WTC11 (cell line): ENCODE data around the gene GPLD1. TPM values are rescaled to one million over a fixed set of nuclear protein-coding genes. Genes with fewer than 3 reads are reported as not detected.

ENCODE experiments used
- ATAC-seq: fragments of 200-7000 bp; cut with Tn5 transposase; 2 replicates; pipeline ENCODE4 v1.10.0; 2021; ENCODE audit warnings: mild to moderate bottlenecking, moderate library complexity
- Bru-seq: library from RNA; stranded (reverse); fragments of 400-500 nt; gene quantifications from one replicate; lab custom pipeline; 2021; lab: Mats Ljungman, UMichigan
- CTCF ChIA-PET: fragments of 300-600 bp; sonication (Branson Sonifier 250); formaldehyde crosslinking; loops from one replicate; lab custom pipeline; 2021; ENCODE audit warnings: antibody characterized with exemption; lab: Charles Lee
- POLR2A ChIA-PET: fragments of 350-600 bp; sonication (Branson Sonifier 250); formaldehyde crosslinking; loops from one replicate; lab custom pipeline; 2021; ENCODE audit warnings: antibody characterized with exemption; lab: Charles Lee
- DNase-seq: peaks from one replicate; pipeline ENCODE4 v3.0.0; 2021; ENCODE audit warnings: low spot score
- H3K27ac Mint-ChIP-seq: 2 replicates; pipeline ENCODE4 v1.8.0; 2021; ENCODE audit warnings: mixed read lengths
- H3K27me3 Mint-ChIP-seq: 2 replicates; pipeline ENCODE4 v1.8.0; 2021; ENCODE audit warnings: low read depth, mild to moderate bottlenecking, moderate library complexity, mixed read lengths
- H3K36me3 Mint-ChIP-seq: 2 replicates; pipeline ENCODE4 v1.8.0; 2021; ENCODE audit warnings: mixed read lengths
- H3K4me1 Mint-ChIP-seq: 2 replicates; pipeline ENCODE4 v1.8.0; 2022; ENCODE audit warnings: mixed read lengths
- H3K4me3 Mint-ChIP-seq: 2 replicates; pipeline ENCODE4 v1.8.0; 2021; ENCODE audit warnings: mild to moderate bottlenecking, moderate library complexity, mixed read lengths
- H3K9me3 Mint-ChIP-seq: 2 replicates; pipeline ENCODE4 v1.8.0; 2021; ENCODE audit warnings: mixed read lengths
- CREB1 ChIP-seq: sonication (generic); formaldehyde crosslinking; IDR thresholded peaks from 2 replicates; pipeline ENCODE4 v1.8.0; 2023; ENCODE audit warnings: mild to moderate bottlenecking, missing genetic modification reagents
- CTCF ChIP-seq: fragments of 200-600 bp; IDR thresholded peaks from 2 replicates; pipeline ENCODE4 v1.8.0; 2022; ENCODE audit warnings: antibody characterized with exemption
- E2F4 ChIP-seq: sonication (generic); formaldehyde crosslinking; IDR thresholded peaks from 2 replicates; pipeline ENCODE4 v1.8.1; 2022; ENCODE audit warnings: low read depth, mild to moderate bottlenecking, moderate library complexity, missing genetic modification reagents, borderline replicate concordance
- ESRRA ChIP-seq: sonication (generic); formaldehyde crosslinking; IDR thresholded peaks from 2 replicates; pipeline ENCODE4 v1.8.1; 2022; ENCODE audit warnings: mild to moderate bottlenecking, missing genetic modification reagents, borderline replicate concordance
- FOXJ3 ChIP-seq: sonication (generic); formaldehyde crosslinking; IDR thresholded peaks from 2 replicates; pipeline ENCODE4 v1.9.0; 2021; ENCODE audit warnings: missing genetic modification reagents, mild to moderate bottlenecking, borderline replicate concordance
- GABPB1 ChIP-seq: sonication (generic); formaldehyde crosslinking; IDR thresholded peaks from 2 replicates; pipeline ENCODE4 v1.8.1; 2023; ENCODE audit warnings: mild to moderate bottlenecking, missing genetic modification reagents
- JAZF1 ChIP-seq: fragments of 250-450 bp; sonication (Bioruptor Pico); IDR thresholded peaks from 2 replicates; pipeline ENCODE4 v1.9.0; 2021; ENCODE audit warnings: moderate library complexity, mild to moderate bottlenecking, inconsistent platforms
- JUN ChIP-seq: sonication (generic); formaldehyde crosslinking; IDR thresholded peaks from 2 replicates; pipeline ENCODE4 v1.8.0; 2023; ENCODE audit warnings: mild to moderate bottlenecking, missing genetic modification reagents
- KAT7 ChIP-seq: sonication (generic); formaldehyde crosslinking; IDR thresholded peaks from 2 replicates; pipeline ENCODE4 v1.8.1; 2023; ENCODE audit warnings: missing genetic modification reagents, mild to moderate bottlenecking, borderline replicate concordance
- MXD4 ChIP-seq: fragments of 250-450 bp; sonication (Bioruptor Pico); IDR thresholded peaks from 2 replicates; pipeline ENCODE4 v1.8.0; 2021; ENCODE audit warnings: mild to moderate bottlenecking, moderate library complexity, borderline replicate concordance
- NFYB ChIP-seq: sonication (generic); formaldehyde crosslinking; conservative IDR thresholded peaks from 2 replicates; pipeline ENCODE4 v1.8.0; 2022; ENCODE audit warnings: low read depth, missing genetic modification reagents
- NR1H2 ChIP-seq: sonication (generic); formaldehyde crosslinking; IDR thresholded peaks from 2 replicates; pipeline ENCODE4 v1.9.0; 2021; ENCODE audit warnings: mild to moderate bottlenecking, moderate library complexity, missing genetic modification reagents
- RELA ChIP-seq: sonication (generic); formaldehyde crosslinking; IDR thresholded peaks from 2 replicates; pipeline ENCODE4 v1.8.1; 2022; ENCODE audit warnings: missing genetic modification reagents, mild to moderate bottlenecking, borderline replicate concordance
- TEAD1 ChIP-seq: sonication (generic); formaldehyde crosslinking; IDR thresholded peaks from 2 replicates; pipeline ENCODE4 v1.8.0; 2022; ENCODE audit warnings: mild to moderate bottlenecking, missing genetic modification reagents
- TP53 ChIP-seq: sonication (generic); formaldehyde crosslinking; IDR thresholded peaks from 2 replicates; pipeline ENCODE4 v1.8.1; 2023; ENCODE audit warnings: mild to moderate bottlenecking, missing genetic modification reagents
- ZBTB43 ChIP-seq: sonication (generic); formaldehyde crosslinking; IDR thresholded peaks from 2 replicates; pipeline ENCODE4 v1.8.1; 2023; ENCODE audit warnings: mild to moderate bottlenecking, missing genetic modification reagents
- ZNF121 ChIP-seq: sonication (generic); formaldehyde crosslinking; IDR thresholded peaks from 2 replicates; pipeline ENCODE4 v1.8.0; 2023; ENCODE audit warnings: missing genetic modification reagents
- ZNF281 ChIP-seq: sonication (generic); formaldehyde crosslinking; IDR thresholded peaks from 2 replicates; pipeline ENCODE4 v1.8.0; 2023; ENCODE audit warnings: mild to moderate bottlenecking, missing genetic modification reagents
- ZNF396 ChIP-seq: fragments of 250-450 bp; sonication (Bioruptor Pico); IDR thresholded peaks from 2 replicates; pipeline ENCODE4 v1.8.0; 2021; ENCODE audit warnings: mild to moderate bottlenecking, moderate library complexity, borderline replicate concordance
- ZNF425 ChIP-seq: fragments of 250-450 bp; sonication (Bioruptor Pico); conservative IDR thresholded peaks from 2 replicates; pipeline ENCODE4 v1.9.0; 2021; ENCODE audit warnings: mild to moderate bottlenecking
- ZNF512 ChIP-seq: sonication (generic); formaldehyde crosslinking; IDR thresholded peaks from 2 replicates; pipeline ENCODE4 v1.8.1; 2022; ENCODE audit warnings: missing genetic modification reagents, borderline replicate concordance
- long read RNA-seq, 3 experiments: library from RNA in 1 of 3; library from capped mRNA in 1 of 3; library from polyadenylated mRNA in 1 of 3; unstranded in 2 of 3; stranded (forward) in 1 of 3; transcript quantifications; one replicate each; pipeline ENCODE4 v2.0.0, GENCODE V29; 2021
- total RNA-seq: library from RNA; stranded (reverse); gene quantifications from 3 replicates; pipeline ENCODE4 v1.2.3, GENCODE V29; 2021

The GPLD1 gene
- total RNA-seq, result 5.7 to 8.4 TPM (median 6.3 TPM) in 3 replicates
- percentile 40 among the genes with signal in this experiment for Bru-seq, nascent RNA
- long read RNA-seq, experiment 1, partial matches to known transcripts, result 2 of 12 reads
- long read RNA-seq, experiment 1, other reads (novel, unspliced or antisense), result 10 of 12 reads
- long read RNA-seq, experiment 2, partial matches to known transcripts, result 1 of 3 reads
- long read RNA-seq, experiment 2, other reads (novel, unspliced or antisense), result 2 of 3 reads
- long read RNA-seq, experiment 3, partial matches to known transcripts, result 1 of 1 reads
- long read RNA-seq, experiment 3, other reads (novel, unspliced or antisense), result 0 of 1 reads

GRCh38 chr6:24489470-24489869, at the start of gene GPLD1:
TSS of gene GPLD1 (minus strand) at chr6:24489578. CDS start at chr6:24489511, 67 bp downstream.
- no peaks in the 10 kb centered on the region for H3K36me3 Mint-ChIP-seq
- H3K4me3 Mint-ChIP-seq, result no peak within 1 kb of the TSS
- no peak for TF ChIP-seq E2F4
- TF ChIP-seq ZNF396 (CRISPR knock-in tag), result no peak
- no peak for TF ChIP-seq CREB1 (CRISPR knock-in tag)
- TF ChIP-seq ZNF121 (CRISPR knock-in tag), result no peak
- TF ChIP-seq MXD4 (CRISPR knock-in tag), result no peak
- TF ChIP-seq CTCF, result no peak
- no peak for TF ChIP-seq RELA (CRISPR knock-in tag)
- TF ChIP-seq ZNF281 (CRISPR knock-in tag), result no peak
- TF ChIP-seq TEAD1 (CRISPR knock-in tag), result no peak
- TF ChIP-seq NFYB (CRISPR knock-in tag), result no peak
- TF ChIP-seq ZNF512 (CRISPR knock-in tag), result no peak
- TF ChIP-seq NR1H2 (CRISPR knock-in tag), result no peak
- no peak for TF ChIP-seq FOXJ3 (CRISPR knock-in tag)
- TF ChIP-seq, all 79 proteins: peak for 0
- H3K27ac Mint-ChIP-seq, result no peak within 1 kb of the TSS
- peaks cover 29% of the 10 kb centered on the region for H3K4me1 Mint-ChIP-seq
- ChIA-PET POLR2A (no interaction called here), CTCF (no interaction called here)
- ATAC-seq, result no peak
- peaks cover 15% of the 10 kb centered on the region for H3K27me3 Mint-ChIP-seq
- no peak for DNase-seq
- no peaks in the 10 kb centered on the region for H3K9me3 Mint-ChIP-seq

GRCh38 chr6:24537771-24538385, 48.5 kb upstream of the GPLD1 start:
- ChIA-PET POLR2A (no interaction called here), CTCF (no interaction called here)
- no peak for ATAC-seq
- Mint-ChIP-seq H3K4me1 (0 out of 2 replicates have a peak, but pooled peaks cover 6% of the 10 kb centered on the region), H3K4me3 (no peak overlapping the region), H3K36me3 (no peaks in the 10 kb centered on the region), H3K27ac (no peak overlapping the region), H3K9me3 (peaks cover 4% of the 10 kb centered on the region), H3K27me3 (no peaks in the 10 kb centered on the region)
- no peak for DNase-seq
- no peak for TF ChIP-seq ESRRA (CRISPR knock-in tag)
- TF ChIP-seq TP53, result no peak
- no peak for TF ChIP-seq GABPB1
- no peak for TF ChIP-seq KAT7
- no peak for TF ChIP-seq ZBTB43
- TF ChIP-seq JAZF1 (CRISPR knock-in tag), result no peak
- no peak for TF ChIP-seq JUN (CRISPR knock-in tag)
- TF ChIP-seq ZNF425 (CRISPR knock-in tag), result no peak
